ENCODE data around the gene CKAP2L.

- TF ChIP-seq CTCF (IDR thresholded peaks at IDR 0.05) = no peak
- TF ChIP-seq EP300 (IDR thresholded peaks at IDR 0.05) = no peak
Measured at GRCh38 chr2:112694182-112694581, 70.2 kb downstream of the CKAP2L start.

Data from sigmoid colon (tissue), 4 donors.